Raji (cell line): ENCODE measurements around the gene CACNA1S.

ENCODE experiments used
- POLR2A ChIP-seq: IDR thresholded peaks from 2 replicates; pipeline ENCODE4 v1.6.1; 2011; ENCODE audit warnings: low read depth, low read length, control low read depth; ENCODE audit not compliant: insufficient read depth

CACNA1S gene

GRCh38 chr1:201143726-201144635 lies 31.8 kb upstream of the CACNA1S start:
- no peak for TF ChIP-seq POLR2A

GRCh38 chr1:201142849-201143725 lies 30.9 kb upstream of the CACNA1S start:
- no peak for TF ChIP-seq POLR2A

- no peak for TF ChIP-seq POLR2A
Observed at GRCh38 chr1:201142011-201142848, 30.0 kb upstream of the CACNA1S start.

- TF ChIP-seq POLR2A, result no peak
Observed at GRCh38 chr1:201141418-201141817, 29.2 kb upstream of the CACNA1S start.

GRCh38 chr1:201140941-201141260 lies 28.7 kb upstream of the CACNA1S start:
- no peak for TF ChIP-seq POLR2A

GRCh38 chr1:201140235-201140940 lies 28.2 kb upstream of the CACNA1S start:
- no peak for TF ChIP-seq POLR2A

- no peak for TF ChIP-seq POLR2A
Observed at GRCh38 chr1:201139756-201140155, 27.5 kb upstream of the CACNA1S start.

GRCh38 chr1:201139306-201139705 lies 27.1 kb upstream of the CACNA1S start:
- no peak for TF ChIP-seq POLR2A

GRCh38 chr1:201138311-201138840 lies 26.1 kb upstream of the CACNA1S start:
- no peak for TF ChIP-seq POLR2A

GRCh38 chr1:201137579-201138310 lies 25.5 kb upstream of the CACNA1S start:
- no peak for TF ChIP-seq POLR2A

GRCh38 chr1:201137024-201137392 lies 24.8 kb upstream of the CACNA1S start:
- TF ChIP-seq POLR2A, result no peak

GRCh38 chr1:201136355-201137023 lies 24.3 kb upstream of the CACNA1S start:
- no peak for TF ChIP-seq POLR2A

GRCh38 chr1:201134405-201134804 lies 22.2 kb upstream of the CACNA1S start:
- no peak for TF ChIP-seq POLR2A

GRCh38 chr1:201131398-201131797 lies 19.2 kb upstream of the CACNA1S start:
- TF ChIP-seq POLR2A, result no peak

- no peak for TF ChIP-seq POLR2A
Observed at GRCh38 chr1:201128962-201129361, 16.7 kb upstream of the CACNA1S start.
